ENCODE data around the gene C2. TPM values are rescaled to one million over a fixed set of nuclear protein-coding genes. Genes with fewer than 3 reads are reported as not detected.

C2 gene
- total RNA-seq, 1 experiment from 2014 or later, result 0.66 TPM

GRCh38 chr6:31915756-31916155, 11.8 kb upstream of the C2 start:
- Histone ChIP-seq H3K56ac (ENCODE audit: insufficient read length, low read depth, low read length) (no peak overlapping the region), H3K4ac (ENCODE audit: low read depth, low read length) (no peak overlapping the region), H2BK120ac (ENCODE audit: low read depth, low read length, poor library complexity, severe bottlenecking) (no peak overlapping the region), H3K4me1 (ENCODE audit: insufficient read depth, low read length) (no peaks in the 10 kb centered on the region), H3K9me3 (ENCODE audit: control insufficient read depth, low read depth, low read length) (no peaks in the 10 kb centered on the region), H3K9ac (ENCODE audit: extremely low read depth, insufficient read length, low read length) (no peak overlapping the region), H2BK5ac (ENCODE audit: insufficient read length, low read length) (no peak overlapping the region), H4K8ac (replicated peaks; ENCODE audit: insufficient read length, low read depth, low read length) (no peak overlapping the region), H3K23ac (ENCODE audit: insufficient read length, low read depth, low read length) (no peak overlapping the region), H2BK15ac (ENCODE audit: low read depth, low read length) (no peak overlapping the region), H2AK5ac (ENCODE audit: insufficient read length, low read length) (peak overlapping the region; percentile 71), H2BK12ac (ENCODE audit: insufficient read length, low read depth, low read length) (no peak overlapping the region), H3K18ac (ENCODE audit: insufficient read length, low read depth, low read length) (no peak overlapping the region), H3K27me3 (ENCODE audit: insufficient read depth, low read length) (no peaks in the 10 kb centered on the region), H3K27ac (ENCODE audit: insufficient read length, low read depth, low read length) (no peak overlapping the region), H3K14ac (ENCODE audit: insufficient read depth, low read length) (no peak overlapping the region), H3K79me2 (ENCODE audit: insufficient read depth, low read length) (no peaks in the 10 kb centered on the region), H3K4me2 (ENCODE audit: insufficient read depth, insufficient read length, low read length) (no peak overlapping the region), H3T11ph (ENCODE audit: low read length) (no peak overlapping the region), H2AFZ (ENCODE audit: low read length) (no peak overlapping the region), H3K23me2 (ENCODE audit: insufficient read length, low read depth, low read length, poor library complexity, severe bottlenecking) (no peaks in the 10 kb centered on the region), H2BK20ac (ENCODE audit: low read depth, low read length, poor library complexity, severe bottlenecking) (no peak overlapping the region), H4K20me1 (ENCODE audit: control insufficient read depth, insufficient read depth, insufficient read length) (no peaks in the 10 kb centered on the region), H4K91ac (ENCODE audit: insufficient read length, low read depth, low read length) (no peak overlapping the region), H3K79me1 (ENCODE audit: insufficient read depth, low read depth, low read length, poor library complexity, severe bottlenecking) (no peaks in the 10 kb centered on the region), H4K5ac (ENCODE audit: insufficient read length, low read depth, low read length) (no peak overlapping the region)
- Mint-ChIP-seq H3K36me3 (ENCODE audit: insufficient read depth in 1 of 3, low read depth in 3 of 3) (no peaks in the 10 kb centered on the region), H3K27ac (no peak overlapping the region), H3K9me3 (no peaks in the 10 kb centered on the region), H3K4me1 (peaks cover 0 to 3% of the 10 kb centered on the region in 2 experiments; a peak in 1 of 4 replicates), H3K4me3 (no peak overlapping the region), H3K27me3 (ENCODE audit: low read depth) (peaks cover 1% of the 10 kb centered on the region)
- DNase-seq, result no peak
- WGBS (ENCODE audit: extremely low coverage, insufficient read length, low lambda C conversion rate), result no CpG with 5 or more reads among the region's 6 CpGs
- TF ChIP-seq CTCF (conservative IDR thresholded peaks at IDR 0.05), result no peak

Data from H9 (cell line).